GM19025 (cell line): ENCODE measurements around the gene PIK3C2G.

Source experiments
- ATAC-seq: cut with Tn5 transposase; IDR thresholded peaks from one replicate; pipeline ENCODE4 v1.9.1; 2021; ENCODE audit warnings: mild to moderate bottlenecking, low read depth, moderate library complexity; ENCODE audit not compliant: unreplicated experiment

Gene PIK3C2G

DNA sequence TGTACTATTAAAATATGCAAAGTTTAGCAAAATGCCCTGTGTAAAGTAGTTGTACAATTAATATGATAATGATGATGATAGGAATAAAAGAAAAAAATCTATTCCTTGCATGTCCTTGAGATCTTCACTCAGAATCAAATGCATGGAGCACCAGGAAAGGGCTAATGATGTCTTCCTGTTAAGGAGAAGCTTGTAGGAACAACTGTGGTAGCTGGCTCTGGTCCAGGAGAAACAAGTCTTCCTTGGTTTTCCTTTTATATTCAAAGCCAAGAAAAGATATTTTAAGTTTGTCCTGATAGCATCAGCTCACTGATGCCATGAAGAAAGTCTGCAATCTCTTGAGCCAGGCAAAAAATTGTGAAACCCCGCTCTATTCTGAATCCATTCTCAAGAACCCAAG is 138.9 kb downstream of the PIK3C2G start:
- ATAC-seq, result no peak

GRCh38 chr12:18402872-18403611 is 141.7 kb downstream of the PIK3C2G start:
- ATAC-seq, result no peak

DNA sequence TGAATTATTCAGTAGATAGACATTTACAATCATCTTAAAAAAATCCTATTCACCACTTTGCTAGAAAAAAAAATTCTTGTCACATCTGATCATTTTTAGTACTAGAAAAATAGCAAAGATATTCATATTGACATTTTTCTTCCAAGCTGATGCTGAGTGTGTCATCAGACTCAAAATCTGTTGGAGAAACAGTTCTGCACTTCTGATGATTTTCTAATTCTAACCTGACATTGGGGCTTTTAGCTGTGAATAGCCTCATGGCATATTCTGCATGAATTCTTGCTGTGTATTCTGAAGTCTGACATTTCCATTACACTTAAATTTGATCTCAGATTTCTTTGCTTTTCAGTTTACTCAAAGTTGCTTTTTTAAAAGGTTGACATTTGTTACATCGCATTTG is 150.1 kb downstream of the PIK3C2G start:
- ATAC-seq, result no peak

GRCh38 chr12:18414671-18415070 is 153.4 kb downstream of the PIK3C2G start:
- ATAC-seq, result no peak

DNA sequence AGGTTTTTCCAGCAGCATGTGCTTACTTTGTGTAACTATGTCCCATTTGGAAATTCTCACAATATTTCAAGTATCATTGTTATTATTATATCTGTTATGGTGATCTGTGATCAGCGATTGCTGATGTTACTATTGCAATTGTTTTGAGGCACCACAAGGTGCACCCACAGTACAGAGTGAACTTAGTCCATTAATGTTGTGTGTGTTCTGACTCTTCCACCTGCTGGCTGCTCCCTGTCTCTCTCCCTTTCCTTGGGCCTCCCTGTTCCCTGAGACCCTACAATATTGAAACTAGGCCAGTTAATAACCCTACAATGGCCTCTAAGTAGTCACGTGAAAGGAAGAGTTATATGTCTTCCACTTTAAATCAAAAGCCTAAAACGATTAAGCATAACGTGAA is 153.9 kb downstream of the PIK3C2G start:
- no peak for ATAC-seq

DNA sequence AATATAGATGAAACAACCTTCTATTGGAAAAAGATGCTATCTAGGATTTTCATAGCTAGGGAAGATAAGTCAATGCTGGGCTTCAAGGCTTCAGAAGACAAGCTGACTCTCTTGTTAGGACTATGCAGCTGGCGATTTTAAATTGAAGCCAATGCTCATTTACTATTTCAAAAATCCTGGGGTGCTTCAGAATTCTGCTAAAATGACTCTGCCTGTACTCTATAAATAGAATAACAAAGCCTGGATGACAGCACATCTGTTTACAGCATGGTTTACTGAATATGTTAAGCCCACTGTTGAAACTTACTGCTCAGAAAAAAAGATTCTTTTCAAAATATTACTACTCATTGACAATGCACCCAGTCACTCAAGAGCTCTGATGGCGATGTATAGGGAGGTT is 155.1 kb downstream of the PIK3C2G start:
- ATAC-seq, result no peak

DNA sequence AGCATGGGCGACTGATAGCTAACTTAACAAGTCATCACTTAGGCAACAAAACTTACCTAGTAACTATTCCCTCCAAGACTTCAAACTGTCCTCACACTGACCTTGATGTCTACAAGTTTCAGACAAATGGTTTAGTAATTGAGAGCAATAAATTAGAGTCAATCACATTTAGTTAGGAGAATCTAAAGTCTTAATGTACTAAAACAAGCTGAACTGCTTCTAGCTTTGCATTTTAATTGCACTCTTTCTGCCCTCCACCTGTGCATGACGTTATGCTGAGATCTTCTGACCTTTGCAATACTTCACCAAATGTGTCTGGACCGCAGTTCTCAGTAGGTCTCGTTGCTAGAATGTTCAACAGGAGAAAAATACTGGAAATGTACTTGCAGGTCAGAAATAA is 158.0 kb downstream of the PIK3C2G start:
- ATAC-seq, result no peak

DNA sequence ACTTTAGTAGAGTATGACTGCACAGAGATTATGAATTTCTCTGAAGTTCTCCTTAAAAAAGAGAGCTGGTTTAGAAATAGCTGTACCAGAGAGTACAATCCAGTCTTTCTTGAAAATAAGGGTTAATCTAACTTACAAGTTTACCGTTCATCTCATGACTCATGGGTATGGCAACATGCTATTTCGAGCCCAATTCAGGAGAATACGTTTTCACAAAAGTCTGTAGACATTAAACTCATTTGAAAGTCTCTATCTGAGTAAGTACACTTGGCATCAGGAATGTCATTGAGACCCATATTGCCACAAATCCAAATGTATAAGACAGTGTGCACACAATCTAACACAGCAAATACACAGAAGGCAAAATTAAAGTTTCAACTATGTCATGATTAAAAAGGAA is 160.5 kb downstream of the PIK3C2G start:
- ATAC-seq, result no peak

GRCh38 chr12:18422871-18423270 is 161.6 kb downstream of the PIK3C2G start:
- ATAC-seq, result no peak

GRCh38 chr12:18424857-18425256 is 163.5 kb downstream of the PIK3C2G start:
- ATAC-seq, result no peak

DNA sequence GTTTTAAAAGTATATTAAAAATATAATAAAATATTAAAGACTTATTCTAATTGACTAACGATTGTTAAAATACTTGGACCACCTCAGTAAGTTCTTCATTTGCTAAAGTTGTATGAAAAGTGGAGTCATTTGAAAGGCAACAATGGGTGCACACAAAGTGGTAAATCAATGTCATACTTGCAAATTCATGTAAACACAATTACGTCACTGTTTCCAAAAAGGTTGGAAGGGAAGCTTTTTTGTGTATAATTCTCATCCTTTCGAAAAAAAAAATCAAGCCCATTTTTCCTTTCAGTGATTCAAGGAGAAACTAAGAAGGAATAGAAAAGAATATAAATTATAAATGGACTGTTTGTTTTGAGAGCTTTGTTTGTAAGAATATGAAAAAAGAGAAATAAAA is 166.2 kb downstream of the PIK3C2G start:
- ATAC-seq, result no peak

- no peak for ATAC-seq
These were observed 167.1 kb downstream of the PIK3C2G start for GRCh38 chr12:18428416-18428815.

- no peak for ATAC-seq
These were observed 168.0 kb downstream of the PIK3C2G start for GRCh38 chr12:18429366-18429765.

DNA sequence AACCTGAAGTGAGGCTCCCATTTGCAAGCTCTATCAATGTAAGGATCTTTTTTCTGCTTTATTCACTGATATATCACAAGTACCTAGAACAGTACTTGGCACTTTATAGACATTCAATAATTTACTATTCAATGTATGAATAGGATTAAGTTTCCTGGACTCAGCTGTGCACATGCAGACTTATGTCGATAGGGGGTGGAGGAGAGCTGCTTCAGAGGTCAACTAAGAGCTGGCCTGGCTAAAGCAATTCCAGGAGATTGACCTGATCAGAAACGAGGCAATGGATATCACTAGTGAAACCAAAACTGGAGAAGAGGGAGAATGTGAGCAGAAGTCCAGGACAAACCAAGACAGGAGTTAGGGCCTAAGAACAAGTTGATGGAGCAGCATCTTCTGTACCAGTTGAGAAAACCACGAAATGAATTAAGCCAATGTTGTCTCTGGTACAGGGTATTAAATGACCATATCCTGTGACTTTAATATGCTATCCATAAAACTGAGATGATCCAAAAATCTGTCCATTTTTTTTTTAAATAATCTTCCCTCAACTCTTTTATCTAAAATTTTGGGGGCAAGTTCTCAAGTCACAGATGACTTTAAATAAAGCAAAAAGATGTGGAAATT is 169.2 kb downstream of the PIK3C2G start:
- ATAC-seq, result no peak

DNA sequence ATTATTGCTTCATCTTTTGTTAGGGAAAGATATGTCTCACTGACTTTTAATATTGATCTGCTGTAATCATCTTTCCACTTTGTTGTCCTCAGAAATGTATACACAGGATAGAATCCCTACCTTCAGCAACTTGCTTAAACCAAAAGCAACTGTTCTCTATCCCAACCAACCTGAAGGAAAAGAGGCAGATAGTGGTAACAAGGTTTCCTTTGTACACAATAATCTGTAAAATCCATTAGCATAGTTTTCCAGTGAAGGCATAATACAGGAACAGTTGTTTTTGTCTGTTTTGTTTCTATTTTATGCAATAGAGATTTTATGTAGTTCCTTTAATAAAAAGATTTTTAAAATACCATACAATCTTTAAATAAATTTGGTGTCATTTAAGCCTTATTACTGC is 170.5 kb downstream of the PIK3C2G start:
- ATAC-seq, result no peak

- no peak for ATAC-seq
These were observed 170.9 kb downstream of the PIK3C2G start for GRCh38 chr12:18432206-18432605.

DNA sequence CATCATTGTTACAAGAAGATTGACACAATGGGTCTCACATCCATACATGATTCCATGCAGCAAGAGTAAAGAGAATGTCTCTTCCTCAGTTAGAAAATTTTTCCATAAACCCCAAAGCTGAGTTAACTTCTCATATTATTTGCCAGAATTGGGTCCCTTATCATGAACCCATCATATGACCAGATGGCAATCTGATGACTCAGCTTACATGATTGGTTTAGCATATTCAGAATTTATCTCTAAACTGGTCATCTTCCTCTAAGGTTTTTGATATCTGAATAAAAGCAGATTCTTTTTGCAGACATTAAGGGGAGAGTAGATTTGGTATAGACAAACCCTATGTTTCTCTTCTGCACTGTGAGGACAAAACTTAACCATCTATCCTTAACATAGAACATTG is 174.9 kb downstream of the PIK3C2G start:
- no peak for ATAC-seq

GRCh38 chr12:18439541-18439940 is 178.2 kb downstream of the PIK3C2G start:
- ATAC-seq, result no peak

DNA sequence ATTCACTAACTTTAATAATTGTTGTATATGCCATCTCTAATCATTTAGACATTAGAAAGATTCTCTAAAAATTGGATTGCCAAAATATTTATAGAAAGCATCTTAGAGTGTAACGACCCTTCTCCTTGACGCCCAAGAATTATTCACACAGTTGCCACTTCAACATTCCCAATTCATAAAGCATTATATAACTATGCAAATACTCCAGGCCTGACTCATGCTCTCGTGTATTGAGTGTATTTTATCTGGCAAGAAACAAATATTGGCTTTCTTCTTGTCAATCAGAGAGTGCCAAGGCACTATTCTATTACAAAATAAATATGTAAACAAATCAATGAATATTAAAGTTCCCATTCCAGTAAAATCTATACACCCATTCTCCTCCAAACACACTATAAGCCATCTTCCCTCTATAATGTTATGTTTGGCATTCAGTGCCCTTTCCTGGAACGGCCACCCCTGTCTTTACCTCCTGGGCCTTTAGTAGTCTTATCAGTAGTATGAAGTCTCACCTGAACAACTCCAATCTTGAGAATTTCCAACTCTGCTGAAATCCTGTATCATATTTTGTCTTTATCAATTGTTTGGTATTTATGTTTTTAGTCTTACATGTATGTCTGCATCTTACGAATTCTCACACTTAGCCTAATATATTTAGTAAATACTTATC is 182.6 kb downstream of the PIK3C2G start:
- no peak for ATAC-seq

DNA sequence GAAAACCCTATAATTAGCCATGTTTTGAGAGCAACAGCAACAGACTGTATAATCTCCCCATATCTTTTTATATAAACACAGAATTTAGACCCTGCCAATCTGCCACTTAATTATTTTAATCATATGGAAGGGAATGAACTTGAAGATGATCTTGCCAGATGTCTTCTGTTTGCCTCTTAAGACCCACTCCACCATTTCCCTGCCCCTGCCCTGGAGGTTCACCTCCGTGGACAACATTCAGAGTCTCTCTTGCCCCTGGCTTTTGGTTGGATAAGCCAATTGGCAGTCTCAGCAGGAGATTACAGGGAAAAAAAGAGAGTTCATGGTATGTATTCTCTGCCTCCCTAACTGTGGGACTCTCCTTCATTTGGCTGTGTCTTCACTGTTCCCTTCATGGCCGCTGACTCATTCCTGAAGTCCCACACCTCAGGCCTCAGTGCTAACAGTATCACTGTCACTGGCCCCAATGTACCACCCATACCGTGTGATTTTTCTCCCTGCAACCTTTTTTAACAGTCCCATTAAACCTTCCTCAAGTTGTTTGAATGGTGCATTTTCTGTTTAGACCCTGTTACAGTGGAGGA is 184.8 kb downstream of the PIK3C2G start:
- no peak for ATAC-seq

DNA sequence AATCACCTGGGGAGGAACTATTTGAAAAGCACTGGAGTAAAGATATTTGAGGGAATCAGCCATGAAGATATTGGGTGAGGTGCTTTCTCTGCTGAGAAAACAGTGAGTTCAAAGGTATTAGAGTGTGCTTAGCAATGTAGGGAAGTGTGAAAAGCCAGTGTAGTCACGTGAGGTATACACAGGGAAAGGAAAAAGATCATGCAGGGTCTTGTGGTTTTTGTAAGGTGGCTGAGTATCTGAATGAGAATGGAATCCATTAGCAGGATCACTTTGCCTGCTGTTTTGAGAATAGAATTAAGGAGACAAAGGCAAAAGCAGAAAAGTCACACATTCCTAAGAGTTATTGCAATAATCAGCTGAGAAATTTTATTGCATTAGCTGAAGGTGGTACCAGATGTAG is 193.0 kb downstream of the PIK3C2G start:
- no peak for ATAC-seq
